Calu3 (cell line): ENCODE measurements around the gene GRAP2. TPM values are rescaled to one million over a fixed set of nuclear protein-coding genes. Genes with fewer than 3 reads are reported as not detected.
"Not testable (repeated sequence)": the region's sequence is repeated elsewhere in the genome, so short reads cannot be mapped to it uniquely, and the experiment has no call there.

ENCODE experiments used
- BruUV-seq: library from RNA; stranded (reverse); fragments of 400-500 nt; replicated peaks from 2 replicates; lab custom pipeline; 2021; lab: Mats Ljungman, UMichigan
- CTCF ChIA-PET: fragments of 300-600 bp; sonication (Branson Sonifier 250); formaldehyde crosslinking; loops from one replicate; lab custom pipeline; 2022; ENCODE audit warnings: antibody characterized with exemption; lab: Charles Lee
- DNase-seq: peaks from one replicate; pipeline ENCODE4 v3.0.0; 2022
- H3K27ac Mint-ChIP-seq: one replicate; pipeline ENCODE4 v1.8.0; 2022; ENCODE audit warnings: mixed read lengths; ENCODE audit not compliant: unreplicated experiment
- H3K27me3 Mint-ChIP-seq: one replicate; pipeline ENCODE4 v1.8.0; 2022; ENCODE audit warnings: mixed read lengths; ENCODE audit not compliant: unreplicated experiment
- H3K36me3 Mint-ChIP-seq: one replicate; pipeline ENCODE4 v1.8.0; 2022; ENCODE audit warnings: mild to moderate bottlenecking, moderate library complexity, mixed read lengths; ENCODE audit not compliant: insufficient read depth, unreplicated experiment
- H3K4me1 Mint-ChIP-seq: one replicate; pipeline ENCODE4 v1.8.0; 2022; ENCODE audit warnings: mild to moderate bottlenecking, low read depth, mixed read lengths; ENCODE audit not compliant: unreplicated experiment
- H3K4me3 Mint-ChIP-seq: one replicate; pipeline ENCODE4 v1.8.0; 2022; ENCODE audit warnings: mild to moderate bottlenecking, low read depth, moderate library complexity, mixed read lengths; ENCODE audit not compliant: unreplicated experiment
- H3K9me3 Mint-ChIP-seq: one replicate; pipeline ENCODE4 v1.8.0; 2022; ENCODE audit warnings: low read depth, mixed read lengths; ENCODE audit not compliant: unreplicated experiment
- intact Hi-C: fragments of 100-400 bp; cut with micrococcal nuclease; formaldehyde crosslinking; loops from one replicate; pipeline ENCODE4 v1.10.0; 2022; ENCODE audit not compliant: unreplicated experiment
- total RNA-seq: library from RNA; stranded (reverse); gene quantifications from 2 replicates; pipeline ENCODE4 v1.2.3, GENCODE V29; 2022
- TF ChIP-seq, protein P1 (sequence below): fragments of 200-600 bp; IDR thresholded peaks from one replicate; pipeline ENCODE4 v1.8.0; 2022; ENCODE audit warnings: antibody characterized with exemption; ENCODE audit not compliant: unreplicated experiment

GRAP2 gene
- total RNA-seq, 1 experiment from 2014 or later = not detected

DNA sequence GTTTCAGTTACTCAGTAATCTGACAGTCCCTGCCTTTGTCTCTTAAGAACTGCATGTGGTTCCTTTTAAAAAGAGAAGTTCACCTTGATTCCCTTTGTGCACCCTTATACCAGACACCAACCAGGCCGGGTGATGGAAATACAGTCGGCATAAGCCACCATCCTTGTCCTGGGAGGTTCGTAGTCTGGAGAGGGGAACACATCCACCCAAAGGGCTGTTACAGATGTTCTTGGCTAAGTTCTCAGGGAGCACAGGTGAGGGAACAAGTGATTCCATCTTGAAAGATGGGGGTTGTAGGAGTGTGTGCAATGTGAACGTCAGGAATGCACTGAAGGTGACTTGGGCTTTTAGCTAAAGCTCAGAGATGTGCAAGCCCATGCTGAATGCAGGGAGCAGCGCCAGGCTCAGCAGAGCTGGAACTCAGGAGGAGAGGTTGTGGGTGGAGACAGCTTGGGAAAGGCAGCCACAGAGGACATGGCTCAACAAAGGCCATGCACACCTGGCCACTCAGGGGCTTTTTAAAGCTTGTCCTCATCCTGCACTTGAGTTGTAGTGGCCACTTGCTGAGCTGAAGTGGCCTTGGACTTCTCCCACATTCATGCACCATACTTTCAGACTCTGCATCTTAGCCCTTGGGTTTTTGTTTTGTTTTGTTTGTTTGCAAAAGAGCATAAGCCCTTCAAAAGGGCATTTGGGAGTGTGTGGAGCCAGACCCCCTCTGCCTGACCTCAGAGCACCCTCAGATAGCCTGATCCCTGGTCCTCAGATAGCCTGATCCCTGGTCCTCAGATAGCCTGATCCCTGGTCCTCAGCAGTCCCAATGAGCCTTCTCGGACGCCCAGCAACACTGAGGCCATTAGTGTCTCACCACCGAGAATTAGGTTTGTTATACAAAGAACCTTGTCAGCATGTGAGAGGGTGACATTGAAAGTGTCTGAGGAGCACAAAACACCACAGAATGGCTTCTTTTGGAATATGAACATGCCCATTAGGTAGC, 46.6 kb downstream of the GRAP2 start:
- no peak for DNase-seq
- Mint-ChIP-seq H3K4me3 (no peak overlapping the region), H3K27me3 (peaks cover 17% of the 10 kb centered on the region), H3K36me3 (no peaks in the 10 kb centered on the region), H3K27ac (no peak overlapping the region), H3K4me1 (peaks cover 19% of the 10 kb centered on the region), H3K9me3 (no peaks in the 10 kb centered on the region)
- CTCF ChIA-PET = interaction anchor here (0.6 to 1.1 kb wide), 5 partner anchors 12 to 412 kb away, joined by 3 to 6 read pairs (median 3); partner anchors contain the start of gene TMA7B
- no TSS peak for BruUV-seq
- intact Hi-C loops = loop anchor here (5.0 kb wide), 1 partner anchor 50 kb away; no protein-coding TSS in a partner anchor
- TF ChIP-seq, protein P1, sequence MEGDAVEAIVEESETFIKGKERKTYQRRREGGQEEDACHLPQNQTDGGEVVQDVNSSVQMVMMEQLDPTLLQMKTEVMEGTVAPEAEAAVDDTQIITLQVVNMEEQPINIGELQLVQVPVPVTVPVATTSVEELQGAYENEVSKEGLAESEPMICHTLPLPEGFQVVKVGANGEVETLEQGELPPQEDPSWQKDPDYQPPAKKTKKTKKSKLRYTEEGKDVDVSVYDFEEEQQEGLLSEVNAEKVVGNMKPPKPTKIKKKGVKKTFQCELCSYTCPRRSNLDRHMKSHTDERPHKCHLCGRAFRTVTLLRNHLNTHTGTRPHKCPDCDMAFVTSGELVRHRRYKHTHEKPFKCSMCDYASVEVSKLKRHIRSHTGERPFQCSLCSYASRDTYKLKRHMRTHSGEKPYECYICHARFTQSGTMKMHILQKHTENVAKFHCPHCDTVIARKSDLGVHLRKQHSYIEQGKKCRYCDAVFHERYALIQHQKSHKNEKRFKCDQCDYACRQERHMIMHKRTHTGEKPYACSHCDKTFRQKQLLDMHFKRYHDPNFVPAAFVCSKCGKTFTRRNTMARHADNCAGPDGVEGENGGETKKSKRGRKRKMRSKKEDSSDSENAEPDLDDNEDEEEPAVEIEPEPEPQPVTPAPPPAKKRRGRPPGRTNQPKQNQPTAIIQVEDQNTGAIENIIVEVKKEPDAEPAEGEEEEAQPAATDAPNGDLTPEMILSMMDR = no peak

DNA sequence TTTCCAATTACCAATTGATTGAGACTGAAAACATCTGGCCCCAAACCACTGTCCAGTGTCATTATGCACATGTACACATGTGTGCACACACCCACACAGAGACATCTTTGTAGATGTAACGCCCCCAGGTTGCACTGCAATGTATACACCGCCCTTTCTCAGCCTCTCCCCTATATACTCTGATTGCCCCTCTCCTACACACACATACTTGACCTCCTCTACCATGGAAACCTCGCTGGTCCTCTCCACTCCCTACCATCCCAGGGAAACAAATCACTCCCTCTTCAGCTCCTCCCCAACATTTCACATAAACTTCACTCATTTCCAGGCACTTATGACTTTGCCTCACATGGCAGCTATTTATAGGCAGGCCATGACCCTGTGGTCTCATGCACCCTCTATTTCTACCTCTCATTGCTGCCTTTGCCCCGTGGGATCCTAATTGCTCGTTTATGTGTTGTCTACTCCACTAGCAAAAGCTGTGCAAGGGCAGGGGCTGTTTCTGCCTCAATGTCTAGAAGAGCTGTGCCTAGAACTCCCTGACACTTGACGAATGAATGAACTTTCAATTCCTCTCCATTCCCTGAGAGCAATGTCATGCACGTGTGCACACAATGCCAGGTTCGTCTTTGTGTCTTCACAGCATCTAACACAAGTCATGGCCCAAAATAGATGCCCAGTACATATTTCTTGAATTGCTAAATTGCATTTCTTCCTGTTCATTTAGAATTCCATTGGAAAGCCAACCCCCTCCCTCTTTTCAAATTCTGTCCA, 49.3 kb downstream of the GRAP2 start:
- H3K27ac Mint-ChIP-seq = no peak overlapping the region
- H3K27me3 Mint-ChIP-seq = peaks cover 17% of the 10 kb centered on the region
- H3K9me3 Mint-ChIP-seq = no peaks in the 10 kb centered on the region
- H3K36me3 Mint-ChIP-seq = no peaks in the 10 kb centered on the region
- CTCF ChIA-PET = no interaction called here
- DNase-seq = no peak
- no peak overlapping the region for H3K4me3 Mint-ChIP-seq
- H3K4me1 Mint-ChIP-seq = peaks cover 19% of the 10 kb centered on the region
- BruUV-seq = no TSS peak
- TF ChIP-seq, protein P1 = no peak
- intact Hi-C loops = loop anchor here (5.0 kb wide), 1 partner anchor 47 kb away; no protein-coding TSS in a partner anchor

DNA sequence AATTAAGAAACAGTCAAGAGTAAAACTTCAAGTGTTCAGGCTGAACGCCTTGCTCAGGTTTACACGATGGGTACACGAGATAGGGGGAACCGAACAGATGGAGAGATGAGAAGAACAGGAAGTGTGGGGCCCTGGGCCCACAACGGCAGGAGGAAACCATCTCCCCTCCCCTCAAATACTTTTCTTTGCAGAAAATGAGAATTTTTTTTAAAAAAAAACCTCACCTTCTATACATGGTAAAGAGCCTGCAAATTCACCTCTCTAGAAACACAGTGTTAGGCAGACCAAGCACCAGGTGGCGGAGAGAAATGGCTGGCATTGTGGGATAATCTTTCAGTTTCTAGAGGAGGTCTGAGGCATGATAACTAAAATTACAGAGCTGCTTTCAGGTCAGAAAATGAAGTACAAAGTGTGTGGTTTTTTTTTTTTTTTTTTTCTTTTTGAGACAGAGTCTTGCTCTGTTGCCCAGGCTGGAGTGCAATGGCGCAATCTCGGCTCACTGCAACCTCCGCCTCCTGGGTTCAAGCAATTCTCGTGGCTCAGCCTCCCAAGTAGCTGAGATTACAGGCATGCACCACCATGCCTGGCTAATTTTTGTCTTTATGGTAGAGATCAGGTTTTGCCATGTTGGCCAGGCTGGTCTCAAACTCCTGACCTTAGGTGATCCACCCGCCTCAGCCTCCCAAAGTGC, 50.9 kb downstream of the GRAP2 start:
- intact Hi-C loops, H3K4me3 Mint-ChIP-seq, H3K36me3 Mint-ChIP-seq, H3K27ac Mint-ChIP-seq, DNase-seq, BruUV-seq, H3K9me3 Mint-ChIP-seq, CTCF ChIA-PET: not testable (repeated sequence)
- H3K27me3 Mint-ChIP-seq = peaks cover 17% of the 10 kb centered on the region
- peaks cover 15% of the 10 kb centered on the region for H3K4me1 Mint-ChIP-seq

DNA sequence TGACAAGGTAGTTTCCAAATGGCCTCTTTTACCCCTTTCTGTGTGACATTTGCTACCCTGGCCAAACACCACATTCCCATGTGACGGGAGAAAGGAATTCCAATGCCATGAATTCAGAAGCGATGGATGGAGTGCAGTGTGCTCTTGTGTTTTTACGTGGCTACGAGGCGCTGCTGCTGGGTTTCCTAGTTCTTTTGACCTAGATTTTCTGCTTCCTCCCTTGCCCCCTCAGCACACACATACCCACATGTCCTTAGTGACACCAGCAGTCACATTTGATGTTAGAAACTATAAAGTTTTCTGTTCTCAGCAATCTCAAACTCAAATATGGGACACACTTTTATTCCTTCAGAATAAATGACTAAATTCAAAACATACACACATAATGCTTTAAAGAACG, 51.5 kb downstream of the GRAP2 start:
- Mint-ChIP-seq H3K36me3 (no peaks in the 10 kb centered on the region), H3K4me1 (peaks cover 9% of the 10 kb centered on the region), H3K9me3 (no peaks in the 10 kb centered on the region), H3K4me3 (no peak overlapping the region), H3K27me3 (peaks cover 23% of the 10 kb centered on the region), H3K27ac (no peak overlapping the region)
- intact Hi-C loops = no loop called here
- TF ChIP-seq, protein P1 = no peak
- BruUV-seq = no TSS peak
- CTCF ChIA-PET = interaction anchor here (0.7 to 1.0 kb wide), 2 partner anchors 19 to 72 kb away, joined by 3 read pairs; no protein-coding TSS in a partner anchor
- no peak for DNase-seq
